ENCODE measurements around the gene WFDC11.

DNA sequence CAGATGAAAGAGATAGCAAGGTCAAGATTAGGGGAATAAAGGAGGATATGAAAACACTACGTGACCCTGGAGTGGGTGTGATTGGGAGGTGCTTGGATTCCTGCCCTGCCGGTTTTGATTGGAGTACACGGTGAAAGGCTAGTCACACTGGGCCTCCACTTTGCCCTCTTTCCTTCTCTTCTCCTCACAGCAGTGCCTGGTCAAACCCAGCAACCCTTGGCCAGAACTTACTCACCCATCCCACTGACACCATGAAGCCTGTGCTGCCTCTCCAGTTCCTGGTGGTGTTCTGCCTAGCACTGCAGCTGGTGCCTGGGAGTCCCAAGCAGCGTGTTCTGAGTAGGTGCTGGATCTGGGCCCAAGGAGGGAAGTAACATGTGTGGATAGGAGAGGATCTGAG lies 31.8 kb upstream of the WFDC11 start, which contains the start of gene WFDC13:
- TF ChIP-seq, protein P1, sequence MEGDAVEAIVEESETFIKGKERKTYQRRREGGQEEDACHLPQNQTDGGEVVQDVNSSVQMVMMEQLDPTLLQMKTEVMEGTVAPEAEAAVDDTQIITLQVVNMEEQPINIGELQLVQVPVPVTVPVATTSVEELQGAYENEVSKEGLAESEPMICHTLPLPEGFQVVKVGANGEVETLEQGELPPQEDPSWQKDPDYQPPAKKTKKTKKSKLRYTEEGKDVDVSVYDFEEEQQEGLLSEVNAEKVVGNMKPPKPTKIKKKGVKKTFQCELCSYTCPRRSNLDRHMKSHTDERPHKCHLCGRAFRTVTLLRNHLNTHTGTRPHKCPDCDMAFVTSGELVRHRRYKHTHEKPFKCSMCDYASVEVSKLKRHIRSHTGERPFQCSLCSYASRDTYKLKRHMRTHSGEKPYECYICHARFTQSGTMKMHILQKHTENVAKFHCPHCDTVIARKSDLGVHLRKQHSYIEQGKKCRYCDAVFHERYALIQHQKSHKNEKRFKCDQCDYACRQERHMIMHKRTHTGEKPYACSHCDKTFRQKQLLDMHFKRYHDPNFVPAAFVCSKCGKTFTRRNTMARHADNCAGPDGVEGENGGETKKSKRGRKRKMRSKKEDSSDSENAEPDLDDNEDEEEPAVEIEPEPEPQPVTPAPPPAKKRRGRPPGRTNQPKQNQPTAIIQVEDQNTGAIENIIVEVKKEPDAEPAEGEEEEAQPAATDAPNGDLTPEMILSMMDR (conservative IDR thresholded peaks at IDR 0.05) = no peak
- TF ChIP-seq EZH2 (IDR thresholded peaks at IDR 0.05; ENCODE audit: low read depth) = no peak
